ENCODE data around the gene GDF15. TPM values are rescaled to one million over a fixed set of nuclear protein-coding genes. Genes with fewer than 3 reads are reported as not detected.
A peak's percentile ranks its signal among the peaks of the same experiment; 100 is the strongest.

Gene GDF15
- total RNA-seq, 2 experiments from 2014 or later: not detected

GRCh38 chr19:18406749-18407148 lies 20.8 kb downstream of the GDF15 start:
- no TSS peak for BruUV-seq (replicated peaks)
- Histone ChIP-seq H3K4me3 (ENCODE audit: low read depth, low read length, poor library complexity, severe bottlenecking) (no peak overlapping the region), H4K20me1 (ENCODE audit: insufficient read depth, low read length) (no peaks in the 10 kb centered on the region), H3K27ac (ENCODE audit: low read depth, low read length, poor library complexity, severe bottlenecking) (no peak overlapping the region), H3K4me2 (ENCODE audit: low read length) (no peak overlapping the region), H3K9me2 (ENCODE audit: insufficient read depth, low read length) (no peaks in the 10 kb centered on the region), H3K79me2 (ENCODE audit: insufficient read depth, low read depth, low read length) (no peaks in the 10 kb centered on the region), H3K9me3 (ENCODE audit: low read length) (no peaks in the 10 kb centered on the region), H2AFZ (ENCODE audit: low read length) (no peak overlapping the region), H3K36me3 (ENCODE audit: insufficient read depth, low read length) (no peaks in the 10 kb centered on the region), H3K4me1 (ENCODE audit: insufficient read depth, low read length, poor library complexity, severe bottlenecking) (peaks cover 39% of the 10 kb centered on the region)
- intact Hi-C loops (cut with micrococcal nuclease; ENCODE audit: unreplicated experiment): no loop called here
- TF ChIP-seq CTCF (conservative IDR thresholded peaks at IDR 0.05; ENCODE audit: low read length) (no peak), EZH2phosphoT487 (IDR thresholded peaks at IDR 0.05; ENCODE audit: borderline replicate concordance, low read depth, low read length) (no peak)
- CTCF ChIA-PET (ENCODE audit: unreplicated experiment): no interaction called here
- POLR2A ChIA-PET: no interaction called here
- DNase-seq (ENCODE audit: low spot score): no peak

- peaks cover 26% of the 10 kb centered on the region for H3K4me1 ChIP-seq (ENCODE audit: insufficient read depth, low read length, poor library complexity, severe bottlenecking)
- TF ChIP-seq CTCF (conservative IDR thresholded peaks at IDR 0.05; ENCODE audit: low read length): peak; percentile 84
- no peak for TF ChIP-seq EZH2phosphoT487 (IDR thresholded peaks at IDR 0.05; ENCODE audit: borderline replicate concordance, low read depth, low read length)
- H2AFZ ChIP-seq (ENCODE audit: low read length): peak overlapping the region; percentile 52; the same call in 1 of the 2 replicates
- H3K4me2 ChIP-seq (ENCODE audit: low read length): peak overlapping the region; percentile 44; the same call in 1 of the 2 replicates
- H3K36me3 ChIP-seq (ENCODE audit: insufficient read depth, low read length): no peaks in the 10 kb centered on the region
- no TSS peak for BruUV-seq (replicated peaks)
- DNase-seq (ENCODE audit: low spot score): peak; percentile 76
- H3K79me2 ChIP-seq (ENCODE audit: insufficient read depth, low read depth, low read length): no peaks in the 10 kb centered on the region
- intact Hi-C loops (cut with micrococcal nuclease; ENCODE audit: unreplicated experiment): no loop called here
- no peak overlapping the region for H3K27ac ChIP-seq (ENCODE audit: low read depth, low read length, poor library complexity, severe bottlenecking)
- CTCF ChIA-PET (ENCODE audit: unreplicated experiment): no interaction called here
- H4K20me1 ChIP-seq (ENCODE audit: insufficient read depth, low read length): no peaks in the 10 kb centered on the region
- H3K4me3 ChIP-seq (ENCODE audit: low read depth, low read length, poor library complexity, severe bottlenecking): no peak overlapping the region
- H3K9me2 ChIP-seq (ENCODE audit: insufficient read depth, low read length): no peaks in the 10 kb centered on the region
- H3K9me3 ChIP-seq (ENCODE audit: low read length): no peaks in the 10 kb centered on the region
- POLR2A ChIA-PET: no interaction called here
Observed at GRCh38 chr19:18408053-18408476, 22.1 kb downstream of the GDF15 start.

GRCh38 chr19:18412610-18413239 lies 26.8 kb downstream of the GDF15 start:
- no peak overlapping the region for H3K4me3 ChIP-seq (ENCODE audit: low read depth, low read length, poor library complexity, severe bottlenecking)
- H3K36me3 ChIP-seq (ENCODE audit: insufficient read depth, low read length): no peaks in the 10 kb centered on the region
- H3K4me2 ChIP-seq (ENCODE audit: low read length): no peak overlapping the region
- H3K27ac ChIP-seq (ENCODE audit: low read depth, low read length, poor library complexity, severe bottlenecking): no peak overlapping the region
- intact Hi-C loops (cut with micrococcal nuclease; ENCODE audit: unreplicated experiment): no loop called here
- no peaks in the 10 kb centered on the region for H3K9me3 ChIP-seq (ENCODE audit: low read length)
- peaks cover 44% of the 10 kb centered on the region for H3K4me1 ChIP-seq (ENCODE audit: insufficient read depth, low read length, poor library complexity, severe bottlenecking)
- H3K9me2 ChIP-seq (ENCODE audit: insufficient read depth, low read length): no peaks in the 10 kb centered on the region
- H3K79me2 ChIP-seq (ENCODE audit: insufficient read depth, low read depth, low read length): no peaks in the 10 kb centered on the region
- no peaks in the 10 kb centered on the region for H4K20me1 ChIP-seq (ENCODE audit: insufficient read depth, low read length)
- ChIA-PET CTCF (ENCODE audit: unreplicated experiment) (no interaction called here), POLR2A (interaction anchor here (0.5 to 1.2 kb wide), 2 partner anchors 12 to 32 kb away, joined by 4 read pairs; no protein-coding TSS in a partner anchor)
- no TSS peak for BruUV-seq (replicated peaks)
- DNase-seq (ENCODE audit: low spot score): no peak
- no peak overlapping the region for H2AFZ ChIP-seq (ENCODE audit: low read length)
- no peak for TF ChIP-seq CTCF (conservative IDR thresholded peaks at IDR 0.05; ENCODE audit: low read length)
- no peak for TF ChIP-seq EZH2phosphoT487 (IDR thresholded peaks at IDR 0.05; ENCODE audit: borderline replicate concordance, low read depth, low read length)

All from OCI-LY7 (cell line).